Spleen (tissue), 11 donors: ENCODE measurements around the gene SMAD2. TPM values are rescaled to one million over a fixed set of nuclear protein-coding genes. Genes with fewer than 3 reads are reported as not detected.

Experiments
- DNase-seq: peaks from one replicate; pipeline ENCODE4 v3.0.0-alpha.2; 2020
- H3K27ac ChIP-seq, 8 donors: fragments of 200-600 bp; sonication (generic) in 7 of 8; 1 replicate in 4 of 8; 2 replicates in 4 of 8; pipeline versions ENCODE4 v1.5.0 to v1.8.0; 2016 to 2021; ENCODE audit warnings: inconsistent platforms in 4 of 8, mild to moderate bottlenecking in 4 of 8, moderate library complexity in 1 of 8
- H3K27me3 ChIP-seq, 7 donors: fragments of 200-600 bp; sonication (generic) in 6 of 7; replicated peaks in 1 of 7; 1 replicate in 4 of 7; 2 replicates in 3 of 7; pipeline versions ENCODE4 v1.5.0 to v1.8.0; 2016 to 2021; ENCODE audit warnings: inconsistent platforms in 3 of 7, mild to moderate bottlenecking in 1 of 7
- H3K36me3 ChIP-seq, 6 donors: fragments of 200-600 bp; sonication (generic) in 5 of 6; 1 replicate in 4 of 6; 2 replicates in 2 of 6; pipeline versions ENCODE4 v1.5.0 to v1.8.0; 2016 to 2021; ENCODE audit warnings: inconsistent platforms in 2 of 6
- H3K4me1 ChIP-seq, 6 donors: fragments of 200-600 bp; sonication (generic) in 5 of 6; 1 replicate in 3 of 6; 2 replicates in 3 of 6; pipeline versions ENCODE4 v1.5.0 to v1.8.0; 2016 to 2021; ENCODE audit warnings: inconsistent platforms in 3 of 6
- H3K4me3 ChIP-seq, 8 donors: fragments of 200-600 bp; sonication (generic) in 7 of 8; 1 replicate in 4 of 8; 2 replicates in 4 of 8; pipeline versions ENCODE4 v1.5.0 to v1.8.0; 2016 to 2021; ENCODE audit warnings: inconsistent platforms in 4 of 8, mild to moderate bottlenecking in 4 of 8, moderate library complexity in 2 of 8
- H3K9me3 ChIP-seq, 8 donors: fragments of 200-600 bp; sonication (generic) in 7 of 8; 1 replicate in 4 of 8; 2 replicates in 4 of 8; pipeline versions ENCODE4 v1.5.0 to v1.8.0; 2016 to 2021; ENCODE audit warnings: inconsistent platforms in 4 of 8
- CTCF ChIP-seq, 11 experiments: fragments of 200-600 bp in 7 of 11; fragments of 450-650 bp in 4 of 11; sonication (generic) in 4 of 11; IDR thresholded peaks in 8 of 11; conservative IDR thresholded peaks in 3 of 11; 1 replicate in 7 of 11; 2 replicates in 4 of 11; pipeline versions ENCODE4 v1.4.0 to v1.8.0; 2016 to 2021; ENCODE audit warnings: antibody characterized with exemption in 11 of 11, inconsistent platforms in 4 of 11, mild to moderate bottlenecking in 1 of 11
- POLR2A ChIP-seq, 3 donors: fragments of 450-650 bp; IDR thresholded peaks; one replicate each; pipeline ENCODE4 v1.5.1; 2017; ENCODE audit warnings: antibody characterized with exemption in 3 of 3, mild to moderate bottlenecking in 1 of 3
- POLR2AphosphoS5 ChIP-seq, 3 donors: sonication (generic); formaldehyde crosslinking; IDR thresholded peaks; one replicate each; pipeline ENCODE4 v1.5.1; 2017; ENCODE audit warnings: antibody characterized with exemption in 3 of 3
- WGBS, 5 donors: extraction: QIAGEN DNeasy Blood & Tissue Kit in 3 of 5; methylation state at CpG; one replicate each; pipeline versions ENCODE4 v1.1.5 to v1.1.7; 2013 to 2018; 5-methylcytosine and 5-hydroxymethylcytosine counted together
- intact Hi-C: fragments of 100-400 bp; cut with DNase I; formaldehyde crosslinking; loops from one replicate; pipeline ENCODE4 v1.15.0; 2023; ENCODE audit warnings: low total_unique reads
- polyA plus RNA-seq, 3 donors: library from polyadenylated mRNA; stranded (reverse); fragments of 200-250 nt; gene quantifications; one replicate each; pipeline ENCODE4 v1.2.1, GENCODE V29; 2013
- total RNA-seq, 7 donors: library from RNA; depleted of rRNA in 3 of 7; stranded (reverse); fragments of >200 nt in 3 of 7; fragmentation: NEBNext Ultra II Directional in 4 of 7; extraction: Animal tissue kit (Norgen Biotek cat#: 25700) in 4 of 7; gene quantifications; one replicate each; pipeline versions ENCODE4 v1.1.0 to v1.2.1, GENCODE V29; 2016 to 2021
- donor health status: healthy with polysubstance abuse.
- donor health status: DM: no; HTN: no; CAD: no; lungs with moderate emphysema.
- donor health status: DM: no; HTN: no; CAD: no.
- donor health status: Bipolar disorder and iron deficiency.
- donor health status: healthy.
- donor health status: DM: no; HTN: no; CAD: no.
- donor health status: DM: yes; HTN: yes; CAD: no.

Gene SMAD2
- total and polyA plus RNA-seq, 10 donors = 13.2 to 162 (median 94.0) TPM

- no peak for TF ChIP-seq POLR2A (IDR thresholded peaks at IDR 0.05)
- no peak for TF ChIP-seq CTCF (IDR thresholded peaks at IDR 0.05 in 8 of 11, conservative IDR thresholded peaks at IDR 0.05 in 3 of 11)
- no peak for TF ChIP-seq POLR2AphosphoS5 (IDR thresholded peaks at IDR 0.05)
- Histone ChIP-seq H3K4me1 (no peaks in the 10 kb centered on the region), H3K36me3 (no peaks in the 10 kb centered on the region), H3K4me3 (no peak overlapping the region), H3K27ac (no peak overlapping the region), H3K9me3 (peaks cover 0 to 31% (median 26%) of the 10 kb centered on the region in 8 donors), H3K27me3 (peaks cover 0 to 4% (median 0%) of the 10 kb centered on the region in 7 donors)
- intact Hi-C loops = no loop called here
- 83 to 90% (median 85%) methylated on average over 11 of the region's 11 CpGs for WGBS, 5 donors
- DNase-seq = no peak
Measured at GRCh38 chr18:47780011-47780725, 150.3 kb downstream of the SMAD2 start.

- Histone ChIP-seq H3K27ac (no peak overlapping the region), H3K27me3 (peaks cover 0 to 4% (median 0%) of the 10 kb centered on the region in 7 donors), H3K36me3 (no peaks in the 10 kb centered on the region), H3K9me3 (peaks cover 0 to 23% (median 18%) of the 10 kb centered on the region in 8 donors), H3K4me1 (no peaks in the 10 kb centered on the region), H3K4me3 (no peak overlapping the region)
- intact Hi-C loops = no loop called here
- no peak for TF ChIP-seq POLR2A (IDR thresholded peaks at IDR 0.05)
- TF ChIP-seq CTCF (IDR thresholded peaks at IDR 0.05 in 8 of 11, conservative IDR thresholded peaks at IDR 0.05 in 3 of 11) = no peak
- TF ChIP-seq POLR2AphosphoS5 (IDR thresholded peaks at IDR 0.05) = no peak
- no peak for DNase-seq
- 79 to 88% (median 84%) methylated on average over 3 of the region's 3 CpGs for WGBS, 5 donors
Measured at GRCh38 chr18:47779381-47779780, 151.1 kb downstream of the SMAD2 start.

- intact Hi-C loops = no loop called here
- peaks cover 0 to 2% (median under 1%) of the 10 kb centered on the region in 6 donors for H3K4me1 ChIP-seq
- H3K36me3 ChIP-seq = no peaks in the 10 kb centered on the region
- H3K4me3 ChIP-seq = no peak overlapping the region
- peaks cover 0 to 4% (median 0%) of the 10 kb centered on the region in 7 donors for H3K27me3 ChIP-seq
- DNase-seq = no peak
- H3K9me3 ChIP-seq = peaks cover 0 to 5% (median under 1%) of the 10 kb centered on the region in 8 donors
- H3K27ac ChIP-seq = no peak overlapping the region
- 84 to 95% (median 87%) methylated on average over 2 of the region's 2 CpGs for WGBS, 5 donors
- TF ChIP-seq CTCF (IDR thresholded peaks at IDR 0.05 in 8 of 11, conservative IDR thresholded peaks at IDR 0.05 in 3 of 11) = no peak
- no peak for TF ChIP-seq POLR2AphosphoS5 (IDR thresholded peaks at IDR 0.05)
- no peak for TF ChIP-seq POLR2A (IDR thresholded peaks at IDR 0.05)
Measured at GRCh38 chr18:47777626-47778025, 152.8 kb downstream of the SMAD2 start.

GRCh38 chr18:47775961-47776360, 154.5 kb downstream of the SMAD2 start:
- no peak for TF ChIP-seq POLR2AphosphoS5 (IDR thresholded peaks at IDR 0.05)
- TF ChIP-seq CTCF (IDR thresholded peaks at IDR 0.05 in 8 of 11, conservative IDR thresholded peaks at IDR 0.05 in 3 of 11) = no peak
- TF ChIP-seq POLR2A (IDR thresholded peaks at IDR 0.05) = no peak
- Histone ChIP-seq H3K27ac (no peak overlapping the region), H3K9me3 (no peaks in the 10 kb centered on the region), H3K27me3 (peaks cover 0 to 4% (median 0%) of the 10 kb centered on the region in 7 donors), H3K4me3 (no peak overlapping the region), H3K36me3 (no peaks in the 10 kb centered on the region), H3K4me1 (peaks cover 0 to 6% (median 5%) of the 10 kb centered on the region in 6 donors)
- no peak for DNase-seq
- WGBS, 5 donors = 67 to 85% (median 71%) methylated on average over 5 of the region's 5 CpGs
- intact Hi-C loops = no loop called here
